ACC112 (cell line): ENCODE measurements around the gene NTNG1.

ENCODE experiments used
- H2AFZ ChIP-seq: fragments of 200-600 bp; sonication (generic); one replicate; pipeline ENCODE4 v1.6.0; 2017; ENCODE audit warnings: antibody characterized with exemption, low read length; ENCODE audit not compliant: unreplicated experiment
- H3K27ac ChIP-seq: fragments of 200-600 bp; sonication (generic); 2 replicates; pipeline ENCODE4 v1.5.1; 2014; ENCODE audit warnings: low read depth, mild to moderate bottlenecking, antibody characterized with exemption, low read length, moderate library complexity
- H3K27me3 ChIP-seq: fragments of 200-600 bp; sonication (generic); 2 replicates; pipeline ENCODE4 v1.6.1; 2014; ENCODE audit warnings: mild to moderate bottlenecking, antibody characterized with exemption, low read length, moderate library complexity, mixed read lengths; ENCODE audit not compliant: insufficient read depth
- H3K36me3 ChIP-seq: fragments of 200-600 bp; sonication (generic); 2 replicates; pipeline ENCODE4 v1.6.1; 2016; ENCODE audit warnings: mild to moderate bottlenecking, antibody characterized with exemption, low read length, moderate library complexity, mixed read lengths; ENCODE audit not compliant: insufficient read depth
- H3K4me1 ChIP-seq: fragments of 200-600 bp; sonication (generic); one replicate; pipeline ENCODE4 v1.6.1; 2016; ENCODE audit warnings: low read length, mixed read lengths; ENCODE audit not compliant: insufficient read depth, unreplicated experiment, control insufficient read depth
- H3K4me3 ChIP-seq: fragments of 200-600 bp; sonication (generic); 2 replicates; pipeline ENCODE4 v1.5.1; 2014; ENCODE audit warnings: mild to moderate bottlenecking, low read depth, low read length
- H3K79me2 ChIP-seq: fragments of 200-600 bp; sonication (generic); one replicate; pipeline ENCODE4 v1.6.0; 2016; ENCODE audit warnings: low read length; ENCODE audit not compliant: control insufficient read depth, unreplicated experiment, insufficient read depth

The NTNG1 gene

DNA sequence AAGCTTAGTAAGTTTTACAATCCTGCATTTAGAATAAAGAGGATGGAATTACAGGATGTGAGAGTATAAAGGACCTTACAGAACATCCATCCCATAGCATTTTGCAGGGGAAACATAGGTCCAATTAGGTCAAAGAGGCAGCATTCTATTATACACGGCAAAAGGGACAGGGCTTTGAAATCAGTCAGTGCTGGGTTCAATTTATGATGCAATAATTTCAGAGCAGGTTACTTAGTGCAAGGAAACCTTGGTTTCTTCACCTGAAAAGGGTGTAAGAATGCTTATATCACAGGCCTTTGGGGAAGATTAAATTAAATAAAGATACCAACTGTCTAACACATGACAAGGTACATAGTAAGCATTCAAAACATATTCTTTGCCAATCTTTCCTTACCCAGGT lies 17.1 kb upstream of the NTNG1 start:
- no peak overlapping the region for H3K4me3 ChIP-seq
- no peaks in the 10 kb centered on the region for H3K79me2 ChIP-seq
- no peaks in the 10 kb centered on the region for H3K36me3 ChIP-seq
- no peaks in the 10 kb centered on the region for H3K4me1 ChIP-seq
- no peak overlapping the region for H3K27ac ChIP-seq
- H2AFZ ChIP-seq = no peak overlapping the region
- no peaks in the 10 kb centered on the region for H3K27me3 ChIP-seq

DNA sequence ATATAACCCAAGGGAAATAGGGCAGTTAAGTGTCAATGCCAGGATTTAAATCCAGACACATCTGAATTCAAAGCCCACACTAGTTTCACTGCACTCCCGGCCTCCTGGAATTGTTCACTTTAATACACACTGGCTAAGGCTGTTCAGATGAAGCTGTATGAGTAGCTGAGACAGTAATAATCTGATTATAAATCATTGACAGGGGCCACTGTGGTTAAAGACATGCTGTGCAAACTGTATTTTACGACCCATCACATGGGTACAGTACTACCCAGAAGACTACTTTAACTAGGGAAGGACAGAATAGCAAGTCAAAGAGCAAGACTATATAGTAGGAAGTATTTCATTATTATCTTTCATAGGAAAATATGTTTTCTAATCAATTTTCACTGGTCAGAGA lies 16.1 kb upstream of the NTNG1 start:
- Histone ChIP-seq H3K27ac (no peak overlapping the region), H3K36me3 (no peaks in the 10 kb centered on the region), H2AFZ (no peak overlapping the region), H3K79me2 (no peaks in the 10 kb centered on the region), H3K4me1 (no peaks in the 10 kb centered on the region), H3K4me3 (no peak overlapping the region), H3K27me3 (no peaks in the 10 kb centered on the region)

DNA sequence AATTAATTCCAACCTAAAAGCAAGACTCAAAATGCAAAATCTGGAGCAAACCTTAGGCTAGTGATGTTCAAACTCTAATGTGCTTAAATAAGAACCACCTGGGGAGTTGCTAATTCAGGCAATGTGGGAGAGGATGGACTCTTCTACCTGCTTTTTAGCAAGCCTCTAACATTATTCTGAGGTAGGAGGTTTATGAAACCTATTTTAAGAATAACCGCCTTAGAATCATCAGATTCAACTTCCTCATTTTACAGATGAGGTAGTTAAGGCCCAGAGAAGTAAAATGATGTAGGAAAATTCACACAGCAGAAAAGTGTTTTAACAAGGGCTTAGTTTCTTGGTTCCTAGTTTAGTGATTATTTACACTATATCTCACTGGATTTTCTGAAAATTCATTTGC lies 8.6 kb upstream of the NTNG1 start:
- H3K27ac ChIP-seq = no peak overlapping the region
- no peaks in the 10 kb centered on the region for H3K36me3 ChIP-seq
- no peaks in the 10 kb centered on the region for H3K4me1 ChIP-seq
- H3K27me3 ChIP-seq = peaks cover 11% of the 10 kb centered on the region; the same call in 1 of the 2 replicates
- no peak overlapping the region for H3K4me3 ChIP-seq
- no peak overlapping the region for H2AFZ ChIP-seq
- no peaks in the 10 kb centered on the region for H3K79me2 ChIP-seq

DNA sequence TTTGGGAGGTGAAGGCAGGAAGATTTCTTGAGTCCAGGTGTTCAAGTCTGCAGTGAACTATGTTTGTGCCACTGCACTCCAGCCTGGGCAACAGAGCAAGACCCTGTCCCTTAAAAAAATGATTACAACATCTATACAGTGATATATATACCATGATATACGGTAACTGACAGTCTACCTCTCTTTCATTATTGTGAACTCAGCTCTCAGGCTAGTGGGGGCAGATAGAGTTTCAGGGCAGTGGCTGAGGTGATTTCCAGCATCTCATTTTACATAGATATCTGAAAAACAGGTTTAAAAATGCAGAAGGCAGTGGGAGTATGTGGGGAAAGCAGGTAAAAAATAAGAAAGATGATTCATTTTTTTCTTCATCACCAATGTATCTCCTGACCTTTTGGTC lies 8.1 kb upstream of the NTNG1 start:
- no peaks in the 10 kb centered on the region for H3K4me1 ChIP-seq
- H3K79me2 ChIP-seq = no peaks in the 10 kb centered on the region
- no peak overlapping the region for H3K4me3 ChIP-seq
- no peaks in the 10 kb centered on the region for H3K36me3 ChIP-seq
- no peak overlapping the region for H3K27ac ChIP-seq
- H3K27me3 ChIP-seq = peaks cover 16% of the 10 kb centered on the region; the same call in 1 of the 2 replicates
- H2AFZ ChIP-seq = no peak overlapping the region

DNA sequence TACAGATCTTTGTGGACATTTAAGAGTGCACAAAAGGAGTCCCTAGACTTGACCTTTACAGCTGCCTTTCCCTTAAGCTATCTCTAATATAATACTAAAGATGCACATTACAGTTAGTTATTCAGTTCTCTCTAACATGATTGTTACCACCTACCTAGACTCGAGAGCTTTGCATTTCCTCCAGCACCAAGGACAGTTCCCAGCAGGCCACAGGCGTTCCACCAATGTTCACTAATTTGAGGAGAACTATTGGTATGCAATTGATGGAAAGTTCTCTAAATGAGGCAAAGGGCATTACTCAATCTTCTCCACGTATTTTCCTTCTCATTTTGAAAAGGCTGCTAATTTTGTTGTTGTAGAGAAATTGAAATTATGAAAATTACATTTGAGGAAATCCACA lies 5.4 kb upstream of the NTNG1 start:
- Histone ChIP-seq H3K36me3 (no peaks in the 10 kb centered on the region), H3K4me3 (no peak overlapping the region), H3K79me2 (no peaks in the 10 kb centered on the region), H3K27ac (no peak overlapping the region), H3K27me3 (peaks cover 35% of the 10 kb centered on the region), H2AFZ (no peak overlapping the region), H3K4me1 (no peaks in the 10 kb centered on the region)

DNA sequence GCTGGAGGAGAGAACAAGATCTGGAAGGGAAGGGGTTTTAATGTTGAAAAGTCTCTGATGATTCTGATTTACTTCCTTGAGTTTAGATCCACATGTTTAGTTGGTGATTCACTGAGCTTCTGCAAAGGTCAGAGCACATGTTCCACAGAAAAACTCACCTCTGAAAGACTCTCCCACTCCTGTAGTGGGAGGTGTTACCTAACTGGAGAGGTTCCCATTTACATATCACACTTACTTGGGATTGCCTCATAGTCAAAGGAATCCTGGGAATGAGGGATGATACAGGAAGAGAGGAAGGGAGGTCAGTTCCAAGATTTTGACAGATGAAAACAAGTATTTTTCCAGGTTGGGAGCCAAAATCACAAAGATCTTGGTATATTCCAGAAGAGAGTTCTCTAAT lies 2.7 kb upstream of the NTNG1 start:
- H3K27ac ChIP-seq = no peak overlapping the region
- H3K4me3 ChIP-seq = no peak overlapping the region
- H3K79me2 ChIP-seq = no peaks in the 10 kb centered on the region
- peaks cover 48% of the 10 kb centered on the region for H3K27me3 ChIP-seq
- no peak overlapping the region for H2AFZ ChIP-seq
- H3K4me1 ChIP-seq = no peaks in the 10 kb centered on the region
- no peaks in the 10 kb centered on the region for H3K36me3 ChIP-seq

DNA sequence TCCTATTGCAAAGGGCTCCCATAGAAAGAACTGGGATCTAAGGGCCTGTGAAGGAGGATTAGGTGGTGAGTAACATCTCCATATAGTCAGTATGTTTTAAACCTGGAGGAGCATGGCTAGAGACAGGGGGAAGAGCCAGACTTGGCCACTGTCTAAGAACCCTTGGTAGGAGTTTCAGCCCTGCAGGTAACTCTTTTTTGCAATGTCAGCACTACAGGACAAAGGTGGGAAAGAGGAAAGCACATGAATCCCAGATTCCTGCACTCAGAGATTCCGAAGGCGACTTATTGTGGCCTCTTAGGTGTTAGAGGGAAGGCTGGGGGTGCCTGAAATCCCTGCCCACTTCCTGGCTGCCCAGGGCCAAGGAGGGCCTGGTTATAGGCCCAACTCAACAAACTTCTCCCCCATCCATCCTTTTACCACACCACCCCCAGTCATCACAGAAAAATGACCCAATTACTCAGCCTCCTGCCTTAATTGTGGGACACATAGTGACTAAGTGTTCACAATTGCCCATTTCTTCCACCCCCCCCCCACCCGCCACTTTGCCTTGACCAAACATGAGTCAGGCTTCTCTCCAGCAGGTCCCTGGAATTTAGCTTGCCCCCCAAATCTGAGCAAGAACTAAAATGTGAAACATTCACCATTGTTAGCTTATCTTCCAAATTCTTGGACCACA lies 1.9 kb upstream of the NTNG1 start:
- no peaks in the 10 kb centered on the region for H3K4me1 ChIP-seq
- H3K27me3 ChIP-seq = peaks cover 55% of the 10 kb centered on the region
- H2AFZ ChIP-seq = no peak overlapping the region
- H3K4me3 ChIP-seq = no peak overlapping the region; the same call in 1 of the 2 replicates
- H3K36me3 ChIP-seq = no peaks in the 10 kb centered on the region
- H3K79me2 ChIP-seq = no peaks in the 10 kb centered on the region
- no peak overlapping the region for H3K27ac ChIP-seq

DNA sequence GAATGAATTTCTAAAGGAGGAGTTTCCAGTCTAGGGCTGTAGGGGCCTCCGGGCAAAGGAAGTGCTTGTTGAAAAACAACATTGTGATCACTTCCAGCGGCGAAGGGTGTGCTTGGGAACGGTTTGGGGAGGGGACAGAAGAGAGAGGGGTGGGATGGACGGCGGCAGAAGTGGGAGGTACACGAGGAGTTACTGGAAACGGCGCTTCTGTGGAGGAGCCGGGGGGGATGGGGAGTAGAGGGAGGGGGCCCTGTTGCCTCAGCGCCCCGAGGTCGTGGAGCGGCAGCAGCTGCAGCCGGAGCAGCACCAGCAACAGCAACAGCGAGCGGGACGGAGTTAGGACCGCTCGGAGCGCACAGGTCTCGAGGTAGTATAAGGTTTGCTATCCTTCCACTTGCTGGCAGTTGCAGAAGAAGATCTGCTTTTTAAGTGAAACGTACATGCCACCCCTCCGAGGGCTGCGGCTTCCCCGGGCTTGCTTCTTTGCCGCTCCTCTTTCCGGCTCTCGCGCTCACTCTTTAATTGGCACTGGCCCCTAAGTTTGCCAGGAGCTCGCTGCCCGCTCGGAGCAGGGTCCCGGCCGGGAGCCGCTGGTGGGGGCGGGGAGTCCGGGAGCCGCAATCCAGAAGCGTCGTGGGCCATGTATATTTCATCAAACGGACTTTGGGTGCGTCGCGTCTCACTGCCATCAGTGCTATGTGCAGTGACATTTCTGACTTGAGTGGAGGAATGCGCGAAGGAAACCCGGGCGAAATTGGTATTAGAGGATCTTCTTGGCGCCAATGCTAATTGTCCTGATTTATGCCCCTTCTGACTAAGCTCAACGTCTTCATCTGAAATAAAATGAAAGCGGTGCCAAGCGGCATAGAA lies 771 bp upstream of the NTNG1 start:
- Histone ChIP-seq H3K27me3 (peaks cover 65% of the 10 kb centered on the region), H3K36me3 (no peaks in the 10 kb centered on the region), H3K4me1 (no peaks in the 10 kb centered on the region), H3K27ac (no peak overlapping the region), H2AFZ (peak overlapping the region; percentile 51), H3K79me2 (no peaks in the 10 kb centered on the region), H3K4me3 (peak overlapping the region; percentile 74)

DNA sequence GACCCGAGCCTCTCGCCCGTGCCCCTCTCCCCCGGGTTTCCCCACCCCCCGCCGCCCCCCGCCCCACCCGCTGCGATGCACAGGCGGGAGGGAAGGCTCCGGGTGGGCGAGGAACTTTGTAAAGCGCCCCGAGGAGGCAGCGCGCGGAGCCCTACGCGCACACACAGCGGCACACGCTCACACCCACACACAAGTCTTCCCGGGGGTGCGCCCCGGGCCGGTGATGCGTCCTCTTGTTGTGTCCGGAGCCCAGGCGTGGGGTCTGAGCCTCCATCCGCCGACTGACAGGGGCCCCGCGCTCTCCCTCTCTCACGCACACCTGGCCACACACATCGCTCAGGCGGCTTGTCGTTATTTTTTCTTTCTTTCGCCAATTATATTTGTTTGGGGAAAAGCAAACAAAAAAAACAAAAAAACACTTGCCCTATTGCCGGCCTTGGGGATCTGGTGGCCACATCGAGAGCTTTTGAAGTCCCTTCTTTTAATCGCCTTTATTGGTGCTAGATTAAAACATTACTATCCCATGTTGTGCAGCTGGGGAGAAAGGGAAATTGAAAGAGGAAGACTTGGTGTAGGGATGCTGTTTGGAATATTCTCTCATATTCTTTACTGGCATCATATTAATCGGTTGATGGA lies 770 bp downstream of the NTNG1 start:
- Histone ChIP-seq H3K27ac (no peak overlapping the region), H3K4me3 (peak overlapping the region; percentile 60), H3K4me1 (no peaks in the 10 kb centered on the region), H2AFZ (peak overlapping the region; percentile 1), H3K79me2 (no peaks in the 10 kb centered on the region), H3K27me3 (peaks cover 77% of the 10 kb centered on the region), H3K36me3 (no peaks in the 10 kb centered on the region)

DNA sequence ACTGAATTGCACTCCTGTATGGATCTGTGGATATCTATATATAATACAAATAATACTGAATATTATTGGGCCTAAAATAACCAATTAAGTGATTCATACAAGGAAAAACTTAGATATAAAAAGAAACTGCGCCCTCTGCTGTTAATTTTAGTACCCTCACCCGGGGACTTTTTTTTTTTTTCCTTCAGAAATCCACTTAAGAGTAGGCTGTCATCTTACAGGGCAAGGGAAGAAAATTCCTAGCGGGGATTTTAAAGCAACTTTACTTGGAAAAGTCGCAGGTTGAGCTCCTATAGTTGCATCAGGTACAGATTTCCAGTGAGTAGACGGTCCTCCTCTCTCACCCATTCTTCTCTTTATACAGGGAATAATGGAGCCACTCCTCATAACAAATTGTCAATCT lies 1.3 kb downstream of the NTNG1 start:
- no peaks in the 10 kb centered on the region for H3K36me3 ChIP-seq
- H3K79me2 ChIP-seq = no peaks in the 10 kb centered on the region
- H3K4me3 ChIP-seq = peak overlapping the region; percentile 60
- no peak overlapping the region for H3K27ac ChIP-seq
- H3K27me3 ChIP-seq = peaks cover 76% of the 10 kb centered on the region
- no peaks in the 10 kb centered on the region for H3K4me1 ChIP-seq
- H2AFZ ChIP-seq = no peak overlapping the region
